Activated CD4-positive, alpha-beta T cell treated with anti-CD3 and anti-CD28 coated beads for 36 hours (primary cell): Measurements from ENCODE around the gene SMCO4. TPM values are rescaled to one million over a fixed set of nuclear protein-coding genes. Genes with fewer than 3 reads are reported as not detected.
A peak's percentile ranks its signal among the peaks of the same experiment; 100 is the strongest.
"Not testable (repeated sequence)": the region's sequence is repeated elsewhere in the genome, so short reads cannot be mapped to it uniquely, and the experiment has no call there.

Experiments used
- ATAC-seq: fragments of 200-7000 bp; cut with Tn5 transposase; one replicate; pipeline ENCODE4 v1.10.0; 2021; ENCODE audit warnings: mild to moderate bottlenecking, moderate library complexity
- CTCF ChIA-PET: fragments of 350-600 bp; sonication (Branson Sonifier 250); formaldehyde crosslinking; loops from one replicate; lab custom pipeline; 2021; ENCODE audit warnings: antibody characterized with exemption; lab: Charles Lee
- POLR2A ChIA-PET: fragments of 350-600 bp; sonication (Branson Sonifier 250); formaldehyde crosslinking; loops from one replicate; lab custom pipeline; 2021; ENCODE audit warnings: antibody characterized with exemption, inconsistent platforms; lab: Charles Lee
- DNase-seq: peaks from one replicate; pipeline ENCODE4 v3.0.0-alpha.2; 2020
- H3K27ac Mint-ChIP-seq: one replicate; pipeline ENCODE4 v1.8.0; 2021; ENCODE audit warnings: mixed read lengths
- H3K27me3 Mint-ChIP-seq: one replicate; pipeline ENCODE4 v1.8.0; 2021; ENCODE audit warnings: mixed read lengths
- H3K36me3 Mint-ChIP-seq: one replicate; pipeline ENCODE4 v1.8.0; 2021; ENCODE audit warnings: low read depth, mixed read lengths
- H3K4me1 Mint-ChIP-seq: one replicate; pipeline ENCODE4 v1.8.0; 2021; ENCODE audit warnings: mixed read lengths
- H3K4me3 Mint-ChIP-seq: one replicate; pipeline ENCODE4 v1.8.0; 2021; ENCODE audit warnings: mild to moderate bottlenecking, moderate library complexity, mixed read lengths
- H3K9me3 Mint-ChIP-seq: one replicate; pipeline ENCODE4 v1.8.0; 2021; ENCODE audit warnings: low read depth, mixed read lengths
- intact Hi-C, 2 experiments: fragments of 100-400 bp; cut with DNase I in 1 of 2; cut with micrococcal nuclease in 1 of 2; formaldehyde crosslinking; loops; one replicate each; pipeline versions ENCODE4 v1.14.2 to v1.15.1; 2022 to 2024; cut with DNase I, micrococcal nuclease
- total RNA-seq, 2 experiments: library from RNA; stranded (reverse); gene quantifications; one replicate each; pipeline ENCODE4 v1.2.3, GENCODE V29; 2021

The SMCO4 gene, protein sequence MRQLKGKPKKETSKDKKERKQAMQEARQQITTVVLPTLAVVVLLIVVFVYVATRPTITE
- 10 to 100 TPM; 24.5 to 24.6 TPM for total RNA-seq

DNA sequence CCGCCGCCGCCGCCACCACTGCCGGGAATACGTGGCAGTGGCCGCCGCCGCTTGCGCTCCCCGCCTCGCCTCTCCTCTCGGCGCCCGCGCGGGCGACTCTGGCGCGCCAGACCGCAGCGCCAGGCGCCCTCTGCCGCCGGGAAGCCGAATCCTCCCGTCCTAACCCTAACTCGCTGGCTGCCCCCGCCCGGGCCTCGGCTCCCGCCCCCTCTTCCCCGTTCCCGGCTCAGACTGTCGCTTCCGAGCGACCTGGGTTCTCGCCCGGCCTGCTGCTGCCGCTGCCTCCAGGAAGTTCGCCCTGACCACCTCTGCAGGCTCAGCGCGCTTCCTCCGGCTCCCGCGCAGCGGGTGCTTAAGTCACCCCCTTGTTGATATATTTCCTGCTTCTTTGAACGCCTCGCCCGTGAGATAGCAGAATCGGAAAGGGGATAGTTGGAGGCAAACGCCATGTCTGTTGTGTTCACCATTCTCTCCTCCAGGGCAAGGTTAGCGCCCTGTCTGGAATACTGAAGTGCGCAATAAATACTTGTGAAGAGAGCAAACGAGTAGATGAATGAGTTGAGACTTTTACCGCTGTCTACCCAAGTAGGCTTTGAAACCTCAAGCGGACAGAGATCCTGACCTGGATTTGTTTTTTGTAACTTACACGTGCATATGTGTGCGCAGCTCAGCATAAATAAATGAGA lies at the start of gene SMCO4:
SMCO4 (minus strand) TSS at position 100 of the 686 bp plus-strand sequence. CDS start 64,202 bp downstream, outside the sequence.
- intact Hi-C loops, result loop anchor here (1.0 to 10.0 kb wide), 8 partner anchors 117 to 949 kb away; partner anchors contain the start of genes ANKRD49 (in 1 of the 2), CEP295 (in 1 of the 2), DEUP1 (in 1 of the 2) and MED17 (in 1 of the 2)
- POLR2A ChIA-PET, result no interaction called here

DNA sequence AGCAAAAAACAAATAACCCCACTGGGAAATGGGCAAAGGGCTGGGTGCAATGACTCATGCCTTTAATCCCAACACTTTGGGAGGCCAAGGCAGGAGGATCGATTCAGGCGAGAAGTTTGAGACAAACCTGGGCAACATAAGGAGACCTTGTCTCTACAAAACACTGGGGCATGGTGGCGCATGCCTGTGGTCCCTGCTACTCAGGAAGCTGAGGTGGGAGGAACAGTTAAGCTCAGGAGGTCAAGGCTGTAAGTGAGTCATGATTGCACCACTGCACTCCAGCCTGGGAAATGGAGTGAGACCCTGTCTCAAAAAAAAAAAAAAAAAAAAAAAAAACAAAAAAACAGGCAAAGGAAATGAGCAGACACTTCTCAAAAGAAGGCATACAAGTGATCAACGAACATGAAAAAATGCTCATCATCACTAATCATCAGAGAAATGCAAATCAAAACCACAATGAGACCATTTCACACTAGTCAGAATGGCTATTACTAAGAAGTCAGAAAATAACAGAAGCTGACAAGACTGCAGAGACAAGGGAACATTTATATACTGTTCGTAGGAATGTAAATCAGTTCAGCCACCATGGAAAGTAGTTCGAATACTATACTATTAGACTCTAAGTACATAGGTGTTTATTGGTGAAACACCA lies 48.2 kb upstream of the SMCO4 start:
- Mint-ChIP-seq H3K27me3 (peaks cover 4% of the 10 kb centered on the region), H3K9me3 (no peaks in the 10 kb centered on the region), H3K4me3 (no peak overlapping the region), H3K27ac (no peak overlapping the region), H3K4me1 (peaks cover 2% of the 10 kb centered on the region), H3K36me3 (no peaks in the 10 kb centered on the region)
- DNase-seq (no peak), ATAC-seq (peak; percentile 73)
- ChIA-PET CTCF (no interaction called here), POLR2A (no interaction called here)
- intact Hi-C loops, result no loop called here

More for the DNA sequence above, at the start of gene SMCO4:
- DNase-seq (peak; percentile 88), ATAC-seq (peak; percentile 81)
- peak within 1 kb of the TSS; percentile 86 for H3K27ac Mint-ChIP-seq
- CTCF ChIA-PET, result interaction anchor here (0.9 kb wide), 1 partner anchor 309 kb away, joined by 3 read pairs; no protein-coding TSS in a partner anchor
- H3K27me3 Mint-ChIP-seq, result no peaks in the 10 kb centered on the region
- H3K9me3 Mint-ChIP-seq, result no peaks in the 10 kb centered on the region
- no peaks in the 10 kb centered on the region for H3K36me3 Mint-ChIP-seq
- H3K4me1 Mint-ChIP-seq, result peaks cover 30% of the 10 kb centered on the region
- peak within 1 kb of the TSS; percentile 89 for H3K4me3 Mint-ChIP-seq

DNA sequence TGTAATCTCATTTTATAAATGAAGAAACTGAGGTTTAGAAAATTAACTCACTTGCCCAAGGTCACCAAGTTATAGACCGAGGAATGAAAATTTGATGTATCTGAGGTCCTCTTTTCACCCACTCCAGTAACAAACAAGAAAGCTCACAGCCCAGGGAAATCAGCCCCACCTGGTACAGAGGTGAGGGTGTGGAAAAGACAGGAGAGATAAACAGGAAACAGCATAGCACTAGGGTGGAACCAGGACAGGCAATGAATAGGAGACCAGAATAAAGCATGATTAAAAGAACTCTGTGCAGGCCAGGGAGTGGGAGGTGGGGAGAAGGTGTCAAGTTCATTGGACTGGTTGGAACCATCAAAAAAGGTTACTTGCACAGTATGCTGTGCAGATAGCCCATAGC lies 46.2 kb upstream of the SMCO4 start:
- peaks cover 2% of the 10 kb centered on the region for H3K4me1 Mint-ChIP-seq
- H3K9me3 Mint-ChIP-seq, result no peaks in the 10 kb centered on the region
- H3K36me3 Mint-ChIP-seq, result no peaks in the 10 kb centered on the region
- intact Hi-C loops, result no loop called here
- no peak overlapping the region for H3K4me3 Mint-ChIP-seq
- ATAC-seq (no peak), DNase-seq (no peak)
- peaks cover 4% of the 10 kb centered on the region for H3K27me3 Mint-ChIP-seq
- no peak overlapping the region for H3K27ac Mint-ChIP-seq
- ChIA-PET CTCF (no interaction called here), POLR2A (no interaction called here)

DNA sequence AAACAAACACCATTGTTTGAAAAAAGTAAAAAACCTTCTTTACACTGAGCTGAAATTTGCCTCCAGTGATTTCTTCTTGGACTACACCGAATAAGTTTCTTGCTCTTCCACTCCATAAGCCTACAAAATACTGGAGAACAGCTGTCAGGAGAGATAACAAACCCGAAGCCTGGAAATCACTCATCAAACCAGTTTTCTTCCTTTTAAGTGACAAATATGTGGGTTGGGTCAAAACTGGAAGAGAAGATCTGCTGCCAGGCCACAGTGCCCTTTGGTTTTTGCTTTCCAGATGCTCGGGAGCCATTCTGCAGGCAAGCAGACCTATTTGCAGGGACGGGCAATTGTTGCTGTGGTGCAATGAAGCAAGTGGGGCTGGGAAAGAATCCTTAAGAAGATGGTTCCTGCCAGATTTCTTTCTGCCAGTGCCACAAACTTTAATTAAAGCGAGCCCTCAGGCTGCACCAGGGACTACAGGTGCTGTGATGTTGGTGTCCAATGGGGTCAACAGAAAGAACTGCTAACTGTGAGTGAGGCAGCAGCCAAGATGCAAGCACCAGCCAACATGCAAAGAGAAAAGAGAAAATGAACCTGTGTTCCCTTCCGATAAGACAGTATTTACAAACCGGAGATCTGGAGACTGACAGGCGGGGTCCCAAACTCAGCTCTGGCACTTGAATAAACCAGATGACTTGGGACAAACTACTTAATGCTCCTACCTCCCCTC lies 44.8 kb upstream of the SMCO4 start:
- no peaks in the 10 kb centered on the region for H3K9me3 Mint-ChIP-seq
- CTCF ChIA-PET, result interaction anchor here (0.6 kb wide), 1 partner anchor 8 kb away, joined by 3 read pairs; no protein-coding TSS in a partner anchor
- no peak for ATAC-seq
- peaks cover 9% of the 10 kb centered on the region for H3K27me3 Mint-ChIP-seq
- H3K36me3 Mint-ChIP-seq, result no peaks in the 10 kb centered on the region
- no peak overlapping the region for H3K27ac Mint-ChIP-seq
- peaks cover 2% of the 10 kb centered on the region for H3K4me1 Mint-ChIP-seq
- H3K4me3 Mint-ChIP-seq, result no peak overlapping the region
- POLR2A ChIA-PET, result no interaction called here
- DNase-seq, result no peak
- intact Hi-C loops, result no loop called here

DNA sequence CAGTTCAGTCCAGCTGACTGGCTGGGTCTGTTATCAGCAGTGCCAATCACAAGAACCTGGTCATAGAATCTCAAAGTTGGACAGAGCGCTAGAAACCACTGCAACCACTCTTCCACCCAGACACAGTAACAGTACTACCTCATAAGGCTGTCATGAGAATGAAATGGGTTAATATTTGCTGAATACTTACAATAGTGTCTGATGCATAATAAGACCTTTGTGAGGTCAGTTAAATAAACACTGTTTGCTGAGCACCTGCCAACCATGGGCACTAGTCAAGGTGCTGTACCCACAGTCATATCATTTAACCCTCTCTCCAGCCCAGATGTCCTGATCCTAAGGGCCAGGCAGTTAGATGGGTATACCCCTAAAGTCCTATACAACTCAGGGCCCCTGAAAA lies 44.2 kb upstream of the SMCO4 start:
- H3K27me3 Mint-ChIP-seq, H3K9me3 Mint-ChIP-seq, intact Hi-C loops, POLR2A ChIA-PET, H3K4me3 Mint-ChIP-seq, H3K36me3 Mint-ChIP-seq, H3K4me1 Mint-ChIP-seq, ATAC-seq, DNase-seq, H3K27ac Mint-ChIP-seq: not testable (repeated sequence)
- CTCF ChIA-PET, result interaction anchor here (0.6 kb wide), 1 partner anchor 8 kb away, joined by 3 read pairs; no protein-coding TSS in a partner anchor

DNA sequence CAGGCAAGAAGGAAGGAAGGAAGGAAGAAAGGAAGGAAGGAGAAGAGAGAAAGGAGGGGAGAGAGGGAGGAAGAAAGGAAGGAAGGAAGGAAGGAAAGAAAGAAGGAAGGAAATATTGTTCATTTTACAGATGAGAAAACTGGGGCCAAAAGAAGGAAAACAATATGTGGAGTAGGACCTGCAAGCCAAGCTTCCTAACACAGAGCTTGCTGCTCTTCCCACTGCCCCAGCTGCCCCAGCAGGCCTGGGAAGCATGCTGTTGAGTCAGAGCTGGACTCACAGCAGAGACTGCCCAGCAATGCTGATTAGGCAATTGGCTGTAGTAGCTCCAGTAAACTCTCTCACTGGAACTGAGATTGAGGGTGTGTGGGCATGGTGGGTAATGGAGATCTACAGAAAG lies 42.6 kb upstream of the SMCO4 start:
- Mint-ChIP-seq H3K9me3 (no peaks in the 10 kb centered on the region), H3K27ac (no peak overlapping the region), H3K4me3 (no peak overlapping the region), H3K27me3 (peaks cover 9% of the 10 kb centered on the region), H3K36me3 (no peaks in the 10 kb centered on the region), H3K4me1 (no peaks in the 10 kb centered on the region)
- ATAC-seq (no peak), DNase-seq (no peak)
- ChIA-PET POLR2A (no interaction called here), CTCF (interaction anchor here (0.9 kb wide), 1 partner anchor 94 kb away, joined by 3 read pairs; no protein-coding TSS in a partner anchor)
- intact Hi-C loops, result no loop called here

DNA sequence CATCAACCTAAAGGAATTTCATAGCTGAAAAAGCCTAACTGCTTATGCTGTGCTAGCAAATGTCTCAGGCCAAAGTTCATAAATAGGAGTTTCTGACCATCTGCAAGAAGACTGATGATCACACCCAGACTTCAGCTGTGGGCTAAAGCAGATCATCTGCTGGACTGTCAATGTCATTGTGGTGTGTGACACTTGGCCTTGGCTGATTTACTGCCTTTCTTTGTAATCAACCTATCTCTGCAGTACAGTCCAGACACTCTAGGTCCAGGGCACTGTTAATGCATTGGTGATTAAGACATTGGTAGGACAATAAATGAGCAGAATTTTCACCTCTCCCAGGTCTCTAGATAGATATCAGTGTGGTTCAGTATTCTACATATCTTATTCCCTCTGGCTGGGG lies 40.3 kb upstream of the SMCO4 start:
- Mint-ChIP-seq H3K36me3 (no peaks in the 10 kb centered on the region), H3K27me3 (peaks cover 13% of the 10 kb centered on the region), H3K4me3 (no peak overlapping the region), H3K9me3 (peaks cover 3% of the 10 kb centered on the region), H3K4me1 (no peaks in the 10 kb centered on the region), H3K27ac (no peak overlapping the region)
- ATAC-seq (no peak), DNase-seq (no peak)
- CTCF ChIA-PET, result no interaction called here
- POLR2A ChIA-PET, result no interaction called here
- intact Hi-C loops, result no loop called here

DNA sequence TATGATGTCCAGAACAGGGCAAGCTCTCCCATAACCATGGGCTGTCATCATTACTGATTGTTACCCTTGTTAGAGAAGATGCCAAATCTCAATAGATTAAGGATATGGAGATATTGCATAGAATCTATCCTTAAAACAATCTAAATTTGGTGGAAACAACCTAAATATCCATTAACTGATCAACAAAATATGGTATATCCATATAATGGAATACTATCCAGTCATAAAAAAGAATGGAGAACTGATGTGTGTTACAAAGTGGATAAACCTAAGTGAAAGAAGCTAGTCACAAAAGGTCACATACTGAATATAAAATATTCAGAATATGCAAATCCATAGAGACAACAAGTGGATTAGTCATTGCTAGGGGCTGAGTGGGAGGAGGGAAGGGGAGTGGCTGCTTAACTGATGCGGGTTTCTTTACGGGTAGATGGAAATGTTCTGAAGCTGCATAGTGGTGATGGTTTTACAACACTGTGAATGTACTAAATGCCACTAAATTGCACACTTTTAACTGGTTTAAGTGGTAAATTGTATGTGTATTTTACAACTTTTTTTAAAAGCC lies 36.1 kb upstream of the SMCO4 start:
- intact Hi-C loops, result no loop called here
- DNase-seq (peak; percentile 21), ATAC-seq (peak; percentile 63)
- ChIA-PET POLR2A (no interaction called here), CTCF (interaction anchor here (0.9 kb wide), 1 partner anchor 72 kb away, joined by 4 read pairs; no protein-coding TSS in a partner anchor)
- H3K4me1 Mint-ChIP-seq, result no peaks in the 10 kb centered on the region
- H3K9me3 Mint-ChIP-seq, result peaks cover 3% of the 10 kb centered on the region
- H3K27ac Mint-ChIP-seq, result no peak overlapping the region
- no peaks in the 10 kb centered on the region for H3K36me3 Mint-ChIP-seq
- H3K27me3 Mint-ChIP-seq, result peaks cover 15% of the 10 kb centered on the region
- no peak overlapping the region for H3K4me3 Mint-ChIP-seq

DNA sequence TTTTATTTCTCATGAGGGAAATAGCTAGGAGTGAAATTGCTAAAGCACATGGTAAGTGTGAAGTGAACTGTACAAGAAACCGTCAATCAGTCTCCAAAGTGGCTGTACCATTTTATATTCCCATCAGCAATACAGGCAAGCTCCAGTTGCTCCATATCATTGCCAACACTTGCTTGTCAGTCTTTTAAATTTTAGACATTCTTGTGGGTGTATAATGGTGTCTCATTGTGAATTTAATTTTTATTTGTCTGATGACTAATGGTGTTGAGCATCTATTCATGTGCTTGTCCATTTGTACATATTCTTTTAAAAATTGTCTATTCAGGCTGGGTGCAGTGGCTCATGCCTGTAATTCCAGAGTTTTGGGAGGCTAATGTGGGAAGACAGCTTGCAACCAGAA lies 34.1 kb upstream of the SMCO4 start:
- Mint-ChIP-seq H3K9me3 (peaks cover 3% of the 10 kb centered on the region), H3K36me3 (no peaks in the 10 kb centered on the region), H3K27me3 (peaks cover 11% of the 10 kb centered on the region), H3K27ac (no peak overlapping the region), H3K4me3 (no peak overlapping the region), H3K4me1 (no peaks in the 10 kb centered on the region)
- no peak for ATAC-seq
- intact Hi-C loops, result no loop called here
- DNase-seq, result no peak
- POLR2A ChIA-PET, result no interaction called here
- CTCF ChIA-PET, result no interaction called here

DNA sequence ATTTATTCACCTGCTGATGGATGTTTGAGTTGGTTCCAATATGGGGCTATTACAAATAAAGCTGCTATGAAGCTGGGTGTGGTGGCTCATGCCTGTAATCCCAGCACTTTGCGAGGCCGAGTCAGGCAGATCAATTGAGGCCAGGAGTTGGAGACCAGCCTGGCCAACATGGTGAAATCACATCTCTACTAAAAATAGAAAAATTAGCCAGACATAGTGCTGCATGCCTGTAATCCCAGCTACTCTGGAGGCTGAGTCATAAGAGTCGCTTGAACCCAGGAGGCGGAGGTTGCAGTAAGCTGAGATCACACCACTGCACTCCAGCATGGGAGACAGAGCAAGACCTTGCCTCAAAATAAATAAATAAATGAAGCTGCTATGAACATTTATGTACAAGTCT lies 33.7 kb upstream of the SMCO4 start:
- H3K36me3 Mint-ChIP-seq, H3K27ac Mint-ChIP-seq, intact Hi-C loops, H3K4me3 Mint-ChIP-seq, POLR2A ChIA-PET, DNase-seq, H3K4me1 Mint-ChIP-seq, ATAC-seq, CTCF ChIA-PET, H3K9me3 Mint-ChIP-seq: not testable (repeated sequence)
- peaks cover 11% of the 10 kb centered on the region for H3K27me3 Mint-ChIP-seq

DNA sequence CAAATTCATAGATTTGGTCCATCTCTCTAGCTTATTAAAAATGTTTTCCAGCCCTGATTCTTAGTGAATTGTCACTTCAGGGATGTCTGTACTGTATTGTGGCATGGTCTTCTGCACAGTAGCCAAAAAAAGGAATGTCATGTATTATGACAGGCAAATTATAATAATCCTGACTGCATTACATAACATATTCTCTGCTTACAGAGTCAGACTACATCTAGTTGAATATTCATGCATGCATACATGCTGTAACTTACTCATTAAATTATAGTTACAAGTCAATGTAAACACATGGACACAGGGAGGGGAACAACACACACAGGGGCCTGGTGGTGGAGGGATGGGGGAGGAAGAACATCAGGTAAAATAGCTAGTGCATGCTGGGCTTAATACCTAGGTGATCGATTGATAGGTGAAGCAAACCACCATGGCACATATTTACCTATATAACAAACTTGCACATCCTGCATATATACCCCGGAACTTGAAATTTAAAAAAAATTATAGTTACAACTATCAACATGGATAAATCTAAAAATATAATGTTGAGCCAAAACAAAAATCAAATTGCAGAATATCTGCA lies 31.5 kb upstream of the SMCO4 start:
- Mint-ChIP-seq H3K36me3 (no peaks in the 10 kb centered on the region), H3K4me1 (no peaks in the 10 kb centered on the region), H3K27me3 (peaks cover 10% of the 10 kb centered on the region), H3K27ac (no peak overlapping the region), H3K4me3 (no peak overlapping the region), H3K9me3 (peaks cover 3% of the 10 kb centered on the region)
- intact Hi-C loops, result no loop called here
- DNase-seq, result no peak
- no peak for ATAC-seq
- ChIA-PET CTCF (no interaction called here), POLR2A (no interaction called here)
